Activated naive CD8-positive, alpha-beta T cell treated with anti-CD3 and anti-CD28 coated beads, Interleukin-2, amount 50 U/mL, for 24 hours (primary cell): Measurements from ENCODE around the gene CD164L2.
"Not testable (repeated sequence)": the region's sequence is repeated elsewhere in the genome, so short reads cannot be mapped to it uniquely, and the experiment has no call there.

Experiments
- ATAC-seq: fragments of 150-1000 bp; cut with Tn5 transposase; one replicate; pipeline ENCODE4 v1.10.0; 2021
- DNase-seq: peaks from one replicate; pipeline ENCODE4 v3.0.0; 2021
- H3K27ac Mint-ChIP-seq: one replicate; pipeline ENCODE4 v1.8.0; 2021; ENCODE audit warnings: mild to moderate bottlenecking, mixed read lengths
- H3K27me3 Mint-ChIP-seq: one replicate; pipeline ENCODE4 v1.8.0; 2021; ENCODE audit warnings: mixed read lengths
- H3K36me3 Mint-ChIP-seq: one replicate; pipeline ENCODE4 v1.8.0; 2021; ENCODE audit warnings: low read depth, mixed read lengths
- H3K4me1 Mint-ChIP-seq: one replicate; pipeline ENCODE4 v1.8.0; 2021; ENCODE audit warnings: mixed read lengths
- H3K4me3 Mint-ChIP-seq: one replicate; pipeline ENCODE4 v1.8.0; 2021; ENCODE audit warnings: mild to moderate bottlenecking, moderate library complexity, mixed read lengths
- H3K9me3 Mint-ChIP-seq: one replicate; pipeline ENCODE4 v1.8.0; 2021; ENCODE audit warnings: mixed read lengths

Gene CD164L2

GRCh38 chr1:27398405-27399149 is 15.4 kb upstream of the CD164L2 start:
- ATAC-seq (no peak), DNase-seq (no peak)
- Mint-ChIP-seq H3K4me3 (no peak overlapping the region), H3K27ac (no peak overlapping the region), H3K27me3 (no peaks in the 10 kb centered on the region), H3K4me1 (peaks cover 18% of the 10 kb centered on the region), H3K9me3 (no peaks in the 10 kb centered on the region), H3K36me3 (no peaks in the 10 kb centered on the region)

DNA sequence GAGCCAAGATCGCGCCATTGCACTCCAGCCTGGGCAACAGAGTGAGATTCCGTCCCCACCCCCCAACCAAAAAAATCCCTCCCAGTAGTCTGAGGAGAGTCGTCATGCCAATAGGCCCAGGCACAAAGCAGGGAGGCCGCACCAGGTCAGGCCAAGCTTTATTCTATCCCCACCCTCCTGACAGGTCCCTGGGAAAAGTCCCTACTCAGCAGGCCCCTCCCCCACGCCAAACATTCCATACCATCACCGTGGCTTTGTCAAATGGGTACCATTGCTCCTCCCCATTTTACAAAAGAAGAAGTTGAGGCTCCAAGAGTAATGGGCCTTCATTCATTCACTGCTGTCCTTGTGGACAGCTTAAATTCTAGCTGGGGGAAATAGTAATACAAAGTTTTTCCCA is 14.6 kb upstream of the CD164L2 start:
- H3K27ac Mint-ChIP-seq: no peak overlapping the region
- H3K4me3 Mint-ChIP-seq: no peak overlapping the region

GRCh38 chr1:27397110-27397509 is 14.0 kb upstream of the CD164L2 start:
- no peak for DNase-seq
- Mint-ChIP-seq H3K27me3 (no peaks in the 10 kb centered on the region), H3K9me3 (no peaks in the 10 kb centered on the region), H3K27ac (no peak overlapping the region), H3K4me3 (no peak overlapping the region), H3K4me1 (peaks cover 6% of the 10 kb centered on the region), H3K36me3 (no peaks in the 10 kb centered on the region)
- ATAC-seq: no peak

More for the DNA sequence above, 14.6 kb upstream of the CD164L2 start:
- H3K4me1 Mint-ChIP-seq: peaks cover 10% of the 10 kb centered on the region
- no peaks in the 10 kb centered on the region for H3K9me3 Mint-ChIP-seq
- DNase-seq: no peak
- ATAC-seq: no peak
- H3K27me3 Mint-ChIP-seq: no peaks in the 10 kb centered on the region
- no peaks in the 10 kb centered on the region for H3K36me3 Mint-ChIP-seq

GRCh38 chr1:27395441-27396195 is 12.5 kb upstream of the CD164L2 start:
- Mint-ChIP-seq H3K9me3 (no peaks in the 10 kb centered on the region), H3K4me3 (no peak overlapping the region), H3K36me3 (no peaks in the 10 kb centered on the region), H3K27ac (no peak overlapping the region), H3K4me1 (peaks cover 11% of the 10 kb centered on the region), H3K27me3 (no peaks in the 10 kb centered on the region)
- DNase-seq (peak; percentile 81), ATAC-seq (no peak)

GRCh38 chr1:27394925-27395324 is 11.8 kb upstream of the CD164L2 start:
- ATAC-seq (no peak), DNase-seq (no peak)
- Mint-ChIP-seq H3K36me3 (no peaks in the 10 kb centered on the region), H3K4me3 (no peak overlapping the region), H3K27ac (no peak overlapping the region), H3K4me1 (peaks cover 11% of the 10 kb centered on the region), H3K9me3 (no peaks in the 10 kb centered on the region), H3K27me3 (no peaks in the 10 kb centered on the region)

- Mint-ChIP-seq H3K27ac (no peak overlapping the region), H3K36me3 (no peaks in the 10 kb centered on the region), H3K4me3 (peak overlapping the region; percentile 39), H3K27me3 (no peaks in the 10 kb centered on the region), H3K9me3 (no peaks in the 10 kb centered on the region), H3K4me1 (peaks cover 11% of the 10 kb centered on the region)
- DNase-seq: no peak
- no peak for ATAC-seq
These were observed 11.1 kb upstream of the CD164L2 start for GRCh38 chr1:27394282-27394658.

GRCh38 chr1:27393641-27394281 is 10.6 kb upstream of the CD164L2 start:
- no peaks in the 10 kb centered on the region for H3K36me3 Mint-ChIP-seq
- peak overlapping the region; percentile 81 for H3K4me3 Mint-ChIP-seq
- H3K27me3 Mint-ChIP-seq: no peaks in the 10 kb centered on the region

DNA sequence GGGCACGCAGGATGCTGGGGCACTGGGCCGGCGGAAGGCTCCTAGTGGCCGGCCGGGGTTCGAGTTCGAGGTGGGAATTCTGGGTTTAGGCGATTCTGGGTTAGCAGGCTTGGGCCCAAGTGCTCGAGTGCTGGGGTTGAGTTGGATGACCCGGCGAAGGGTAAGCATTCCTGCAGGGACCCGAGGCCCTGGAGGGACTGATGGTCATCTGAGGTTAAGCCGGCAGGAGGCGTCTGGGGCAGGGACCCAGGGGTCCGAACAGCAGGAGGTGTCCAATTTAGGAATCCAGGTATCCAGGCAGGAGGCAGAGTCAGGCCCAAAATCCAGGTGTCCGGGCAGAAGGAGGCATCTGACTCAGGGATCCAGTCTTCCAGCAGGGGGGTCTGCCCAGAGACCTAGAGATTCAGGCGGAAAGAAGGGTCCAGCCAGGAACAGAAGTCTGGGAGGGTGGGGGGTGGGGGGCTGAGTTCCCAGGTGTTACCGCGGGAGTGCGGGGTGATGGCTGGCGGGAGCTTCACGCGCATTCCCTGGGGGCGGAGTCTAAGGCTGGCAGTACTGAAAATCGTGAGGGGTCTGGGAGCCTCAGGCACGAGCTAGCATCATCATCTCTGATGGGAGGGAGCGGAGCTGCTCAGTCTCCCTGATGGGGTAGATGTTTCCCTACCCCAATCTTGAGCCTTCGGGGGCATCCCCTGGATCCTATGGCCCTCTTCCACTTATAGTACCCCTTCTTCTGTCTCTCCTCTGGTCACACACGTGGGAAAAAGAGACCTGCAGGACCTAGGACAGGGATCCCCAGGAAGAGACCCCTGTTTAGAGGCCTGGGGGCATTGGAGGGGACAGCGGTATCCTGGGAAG is 9.9 kb upstream of the CD164L2 start:
- peak; percentile 25 for DNase-seq
- Mint-ChIP-seq H3K9me3 (no peaks in the 10 kb centered on the region), H3K36me3 (no peaks in the 10 kb centered on the region), H3K4me3 (peak overlapping the region; percentile 81), H3K27ac (peak overlapping the region; percentile 70), H3K4me1 (peaks cover 11% of the 10 kb centered on the region), H3K27me3 (no peaks in the 10 kb centered on the region)
- no peak for ATAC-seq

More at GRCh38 chr1:27393641-27394281, 10.6 kb upstream of the CD164L2 start:
- no peaks in the 10 kb centered on the region for H3K9me3 Mint-ChIP-seq
- H3K4me1 Mint-ChIP-seq: peaks cover 11% of the 10 kb centered on the region
- H3K27ac Mint-ChIP-seq: no peak overlapping the region
- DNase-seq: no peak
- no peak for ATAC-seq

- Mint-ChIP-seq H3K27me3 (no peaks in the 10 kb centered on the region), H3K4me1 (peaks cover 11% of the 10 kb centered on the region), H3K27ac (peak within 1 kb of the TSS; percentile 88), H3K4me3 (peak within 1 kb of the TSS; percentile 81), H3K9me3 (no peaks in the 10 kb centered on the region), H3K36me3 (no peaks in the 10 kb centered on the region)
- ATAC-seq (peak; percentile 92), DNase-seq (peak; percentile 95)
These were observed 9.1 kb upstream of the CD164L2 start, which contains the start of gene GPR3 for GRCh38 chr1:27392096-27392777. Gene GPR3 (plus strand): TSS chr1:27392622. CDS start chr1:27393799, 1,177 bp downstream.

GRCh38 chr1:27391511-27392095 is 8.5 kb upstream of the CD164L2 start:
- Mint-ChIP-seq H3K36me3 (no peaks in the 10 kb centered on the region), H3K27ac (peak overlapping the region; percentile 88), H3K4me1 (peaks cover 11% of the 10 kb centered on the region), H3K27me3 (no peaks in the 10 kb centered on the region), H3K4me3 (peak overlapping the region; percentile 81), H3K9me3 (no peaks in the 10 kb centered on the region)
- DNase-seq (peak; percentile 33), ATAC-seq (no peak)

- no peak for ATAC-seq
- peak; percentile 81 for DNase-seq
- Mint-ChIP-seq H3K4me3 (no peak overlapping the region), H3K4me1 (peaks cover 9% of the 10 kb centered on the region), H3K27ac (peak overlapping the region; percentile 52), H3K36me3 (no peaks in the 10 kb centered on the region), H3K9me3 (no peaks in the 10 kb centered on the region), H3K27me3 (no peaks in the 10 kb centered on the region)
These were observed 5.3 kb upstream of the CD164L2 start for GRCh38 chr1:27388337-27389005.

- not testable (repeated sequence) for H3K36me3 Mint-ChIP-seq, ATAC-seq, H3K4me3 Mint-ChIP-seq, H3K9me3 Mint-ChIP-seq, H3K27ac Mint-ChIP-seq, H3K4me1 Mint-ChIP-seq, H3K27me3 Mint-ChIP-seq, DNase-seq
These were observed 1.7 kb upstream of the CD164L2 start for GRCh38 chr1:27384797-27385196.

GRCh38 chr1:27383661-27384060 is 528 bp upstream of the CD164L2 start:
- no peak overlapping the region for H3K4me3 Mint-ChIP-seq
- H3K36me3 Mint-ChIP-seq: no peaks in the 10 kb centered on the region
- H3K27me3 Mint-ChIP-seq: no peaks in the 10 kb centered on the region
- H3K4me1 Mint-ChIP-seq: peaks cover 2% of the 10 kb centered on the region
- no peak overlapping the region for H3K27ac Mint-ChIP-seq
- no peaks in the 10 kb centered on the region for H3K9me3 Mint-ChIP-seq
- no peak for DNase-seq
- ATAC-seq: no peak
